Measurements from ENCODE around the gene WDR64.

WDR64 gene

GRCh38 chr1:241617426-241617825, 34.7 kb upstream of the WDR64 start:
- Mint-ChIP-seq H3K4me3 (no peak overlapping the region), H3K27ac (no peak overlapping the region), H3K36me3 (peaks cover 4% of the 10 kb centered on the region), H3K9me3 (ENCODE audit: low read depth) (no peaks in the 10 kb centered on the region), H3K27me3 (no peaks in the 10 kb centered on the region), H3K4me1 (ENCODE audit: low read depth) (peaks cover 10% of the 10 kb centered on the region)

GRCh38 chr1:241622669-241623068, 29.4 kb upstream of the WDR64 start:
- Mint-ChIP-seq H3K27ac (no peak overlapping the region), H3K27me3 (no peaks in the 10 kb centered on the region), H3K4me3 (no peak overlapping the region), H3K9me3 (ENCODE audit: low read depth) (no peaks in the 10 kb centered on the region), H3K36me3 (peaks cover 4% of the 10 kb centered on the region), H3K4me1 (ENCODE audit: low read depth) (peaks cover 5% of the 10 kb centered on the region)

- Mint-ChIP-seq H3K4me1 (ENCODE audit: low read depth) (peaks cover 20% of the 10 kb centered on the region), H3K27ac (no peak overlapping the region), H3K4me3 (no peak overlapping the region), H3K9me3 (ENCODE audit: low read depth) (no peaks in the 10 kb centered on the region), H3K36me3 (peaks cover 4% of the 10 kb centered on the region), H3K27me3 (no peaks in the 10 kb centered on the region)
These were observed 27.1 kb upstream of the WDR64 start for GRCh38 chr1:241624935-241625334.

- Mint-ChIP-seq H3K27ac (peak overlapping the region; percentile 86), H3K9me3 (ENCODE audit: low read depth) (no peaks in the 10 kb centered on the region), H3K27me3 (no peaks in the 10 kb centered on the region)
These were observed 24.4 kb upstream of the WDR64 start for GRCh38 chr1:241627453-241628259.

GRCh38 chr1:241630005-241630404, 22.1 kb upstream of the WDR64 start:
- H3K9me3 Mint-ChIP-seq (ENCODE audit: low read depth): no peaks in the 10 kb centered on the region
- H3K4me1 Mint-ChIP-seq (ENCODE audit: low read depth): peaks cover 44% of the 10 kb centered on the region
- H3K36me3 Mint-ChIP-seq: peaks cover 13% of the 10 kb centered on the region
- no peaks in the 10 kb centered on the region for H3K27me3 Mint-ChIP-seq
- H3K27ac Mint-ChIP-seq: peak overlapping the region; percentile 6
- H3K4me3 Mint-ChIP-seq: no peak overlapping the region

More at GRCh38 chr1:241627453-241628259, 24.4 kb upstream of the WDR64 start:
- peaks cover 5% of the 10 kb centered on the region for H3K36me3 Mint-ChIP-seq
- peaks cover 33% of the 10 kb centered on the region for H3K4me1 Mint-ChIP-seq (ENCODE audit: low read depth)
- H3K4me3 Mint-ChIP-seq: peak overlapping the region; percentile 74

- peaks cover 18% of the 10 kb centered on the region for H3K36me3 Mint-ChIP-seq
- no peak overlapping the region for H3K27ac Mint-ChIP-seq
- H3K27me3 Mint-ChIP-seq: no peaks in the 10 kb centered on the region
- H3K4me1 Mint-ChIP-seq (ENCODE audit: low read depth): peaks cover 48% of the 10 kb centered on the region
- H3K9me3 Mint-ChIP-seq (ENCODE audit: low read depth): no peaks in the 10 kb centered on the region
- no peak overlapping the region for H3K4me3 Mint-ChIP-seq
These were observed 21.6 kb upstream of the WDR64 start for GRCh38 chr1:241630476-241630875.

GRCh38 chr1:241630899-241631298, 21.2 kb upstream of the WDR64 start:
- Mint-ChIP-seq H3K4me3 (no peak overlapping the region), H3K9me3 (ENCODE audit: low read depth) (no peaks in the 10 kb centered on the region), H3K27me3 (no peaks in the 10 kb centered on the region), H3K27ac (no peak overlapping the region), H3K36me3 (peaks cover 20% of the 10 kb centered on the region), H3K4me1 (ENCODE audit: low read depth) (peaks cover 52% of the 10 kb centered on the region)

- peak overlapping the region; percentile 71 for H3K4me3 Mint-ChIP-seq
- no peaks in the 10 kb centered on the region for H3K27me3 Mint-ChIP-seq
- H3K36me3 Mint-ChIP-seq: peaks cover 20% of the 10 kb centered on the region
- H3K27ac Mint-ChIP-seq: peak overlapping the region; percentile 91
- H3K9me3 Mint-ChIP-seq (ENCODE audit: low read depth): no peaks in the 10 kb centered on the region
- peaks cover 56% of the 10 kb centered on the region for H3K4me1 Mint-ChIP-seq (ENCODE audit: low read depth)
These were observed 20.4 kb upstream of the WDR64 start for GRCh38 chr1:241631674-241632073.

GRCh38 chr1:241632987-241633386, 19.1 kb upstream of the WDR64 start:
- Mint-ChIP-seq H3K36me3 (peaks cover 20% of the 10 kb centered on the region), H3K27ac (no peak overlapping the region), H3K4me1 (ENCODE audit: low read depth) (peaks cover 61% of the 10 kb centered on the region)

GRCh38 chr1:241635556-241636152, 16.4 kb upstream of the WDR64 start:
- Mint-ChIP-seq H3K4me1 (ENCODE audit: low read depth) (peaks cover 65% of the 10 kb centered on the region), H3K4me3 (no peak overlapping the region), H3K27ac (no peak overlapping the region), H3K36me3 (peaks cover 24% of the 10 kb centered on the region), H3K9me3 (ENCODE audit: low read depth) (no peaks in the 10 kb centered on the region), H3K27me3 (no peaks in the 10 kb centered on the region)

More at GRCh38 chr1:241632987-241633386, 19.1 kb upstream of the WDR64 start:
- H3K4me3 Mint-ChIP-seq: no peak overlapping the region
- no peaks in the 10 kb centered on the region for H3K27me3 Mint-ChIP-seq
- no peaks in the 10 kb centered on the region for H3K9me3 Mint-ChIP-seq (ENCODE audit: low read depth)

GRCh38 chr1:241636291-241636690, 15.8 kb upstream of the WDR64 start:
- peaks cover 24% of the 10 kb centered on the region for H3K36me3 Mint-ChIP-seq
- H3K9me3 Mint-ChIP-seq (ENCODE audit: low read depth): no peaks in the 10 kb centered on the region
- H3K27ac Mint-ChIP-seq: no peak overlapping the region
- peak overlapping the region; percentile 73 for H3K4me3 Mint-ChIP-seq
- peaks cover 68% of the 10 kb centered on the region for H3K4me1 Mint-ChIP-seq (ENCODE audit: low read depth)
- H3K27me3 Mint-ChIP-seq: no peaks in the 10 kb centered on the region

GRCh38 chr1:241637046-241637590, 15.0 kb upstream of the WDR64 start:
- Mint-ChIP-seq H3K9me3 (ENCODE audit: low read depth) (no peaks in the 10 kb centered on the region), H3K27me3 (no peaks in the 10 kb centered on the region), H3K4me1 (ENCODE audit: low read depth) (peaks cover 61% of the 10 kb centered on the region), H3K4me3 (peak overlapping the region; percentile 89), H3K36me3 (peaks cover 20% of the 10 kb centered on the region), H3K27ac (no peak overlapping the region)

- Mint-ChIP-seq H3K36me3 (peaks cover 19% of the 10 kb centered on the region), H3K27me3 (no peaks in the 10 kb centered on the region), H3K4me3 (peak overlapping the region; percentile 89), H3K4me1 (ENCODE audit: low read depth) (peaks cover 56% of the 10 kb centered on the region), H3K27ac (no peak overlapping the region), H3K9me3 (ENCODE audit: low read depth) (no peaks in the 10 kb centered on the region)
These were observed 14.5 kb upstream of the WDR64 start for GRCh38 chr1:241637604-241638003.

GRCh38 chr1:241638099-241638682, 13.9 kb upstream of the WDR64 start:
- peak overlapping the region; percentile 89 for H3K4me3 Mint-ChIP-seq
- H3K4me1 Mint-ChIP-seq (ENCODE audit: low read depth): peaks cover 55% of the 10 kb centered on the region
- no peaks in the 10 kb centered on the region for H3K9me3 Mint-ChIP-seq (ENCODE audit: low read depth)
- H3K27me3 Mint-ChIP-seq: no peaks in the 10 kb centered on the region
- H3K36me3 Mint-ChIP-seq: peaks cover 19% of the 10 kb centered on the region
- H3K27ac Mint-ChIP-seq: no peak overlapping the region
